PC-3 (cell line): Measurements from ENCODE around the gene SOX5.

Source experiments
- EZH2 ChIP-seq: fragments of 300-600 bp; sonication (generic); IDR thresholded peaks from one replicate; pipeline ENCODE4 v1.6.1; 2017; ENCODE audit warnings: antibody characterized with exemption, mild to moderate bottlenecking, low read length; ENCODE audit not compliant: unreplicated experiment
- TF ChIP-seq, protein P1 (sequence below): fragments of 300-600 bp; sonication (generic); conservative IDR thresholded peaks from 2 replicates; pipeline ENCODE4 v1.5.1; 2017; ENCODE audit warnings: antibody characterized with exemption, low read depth, mild to moderate bottlenecking, low read length

DNA sequence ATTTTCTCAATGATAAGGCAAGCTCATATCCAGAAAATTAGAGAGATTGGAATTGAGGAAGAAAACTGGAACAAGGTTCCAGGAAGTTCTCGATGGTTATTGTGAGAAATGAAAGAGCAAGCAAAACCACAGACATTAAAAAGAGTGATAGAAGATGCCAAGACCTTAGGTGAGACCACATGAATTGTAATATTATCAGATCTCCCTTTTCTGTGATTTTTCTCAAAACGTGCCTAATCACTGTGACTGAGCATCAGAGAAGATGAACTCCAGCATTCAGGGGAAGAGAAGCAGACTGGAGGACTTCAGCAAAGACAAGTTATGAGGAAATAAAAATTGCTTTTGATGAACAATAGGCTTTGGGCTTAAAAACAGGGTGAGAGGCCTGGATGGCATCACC, 278.8 kb downstream of the SOX5 start:
- TF ChIP-seq, protein P1, sequence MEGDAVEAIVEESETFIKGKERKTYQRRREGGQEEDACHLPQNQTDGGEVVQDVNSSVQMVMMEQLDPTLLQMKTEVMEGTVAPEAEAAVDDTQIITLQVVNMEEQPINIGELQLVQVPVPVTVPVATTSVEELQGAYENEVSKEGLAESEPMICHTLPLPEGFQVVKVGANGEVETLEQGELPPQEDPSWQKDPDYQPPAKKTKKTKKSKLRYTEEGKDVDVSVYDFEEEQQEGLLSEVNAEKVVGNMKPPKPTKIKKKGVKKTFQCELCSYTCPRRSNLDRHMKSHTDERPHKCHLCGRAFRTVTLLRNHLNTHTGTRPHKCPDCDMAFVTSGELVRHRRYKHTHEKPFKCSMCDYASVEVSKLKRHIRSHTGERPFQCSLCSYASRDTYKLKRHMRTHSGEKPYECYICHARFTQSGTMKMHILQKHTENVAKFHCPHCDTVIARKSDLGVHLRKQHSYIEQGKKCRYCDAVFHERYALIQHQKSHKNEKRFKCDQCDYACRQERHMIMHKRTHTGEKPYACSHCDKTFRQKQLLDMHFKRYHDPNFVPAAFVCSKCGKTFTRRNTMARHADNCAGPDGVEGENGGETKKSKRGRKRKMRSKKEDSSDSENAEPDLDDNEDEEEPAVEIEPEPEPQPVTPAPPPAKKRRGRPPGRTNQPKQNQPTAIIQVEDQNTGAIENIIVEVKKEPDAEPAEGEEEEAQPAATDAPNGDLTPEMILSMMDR = no peak
- no peak for TF ChIP-seq EZH2
